CD4-positive, alpha-beta T cell treated with Interleukin-4 for 1 hour (primary cell): ENCODE data around the gene ABHD11.
A peak's percentile ranks its signal among the peaks of the same experiment; 100 is the strongest.
"Not testable (repeated sequence)": the region's sequence is repeated elsewhere in the genome, so short reads cannot be mapped to it uniquely, and the experiment has no call there.

ENCODE experiments used
- DNase-seq, 2 donors: peaks; one replicate each; pipeline ENCODE4 v3.0.0-alpha.2; 2020 to 2022

The ABHD11 gene

GRCh38 chr7:73742753-73743641, 4.4 kb upstream of the ABHD11 start:
- peak in 1 of 2 donors; percentile 39 for DNase-seq

- no peak for DNase-seq
These were observed 3.7 kb upstream of the ABHD11 start for GRCh38 chr7:73742338-73742752.

- no peak for DNase-seq
These were observed 3.0 kb upstream of the ABHD11 start for GRCh38 chr7:73741600-73741999.

GRCh38 chr7:73740771-73741170, 2.2 kb upstream of the ABHD11 start:
- no peak for DNase-seq

- DNase-seq = no peak
These were observed 1.6 kb upstream of the ABHD11 start for GRCh38 chr7:73740212-73740611.

- DNase-seq = no peak
These were observed 775 bp upstream of the ABHD11 start for GRCh38 chr7:73739387-73739767.

GRCh38 chr7:73738220-73738611, 386 bp downstream of the ABHD11 start:
- peak; percentile 55 to 71 for DNase-seq

- DNase-seq = no peak
These were observed 947 bp downstream of the ABHD11 start for GRCh38 chr7:73737491-73738219.

- DNase-seq = no peak
These were observed 1.7 kb downstream of the ABHD11 start for GRCh38 chr7:73736885-73737284.

- no peak for DNase-seq
These were observed 3.1 kb downstream of the ABHD11 start for GRCh38 chr7:73735528-73735905.

- peak; percentile 86 to 90 for DNase-seq
These were observed 3.7 kb downstream of the ABHD11 start for GRCh38 chr7:73734619-73735527.

GRCh38 chr7:73732397-73732796, 6.2 kb downstream of the ABHD11 start:
- no peak for DNase-seq

GRCh38 chr7:73730485-73730884, 8.1 kb downstream of the ABHD11 start:
- DNase-seq = no peak

GRCh38 chr7:73728551-73728950, 10.1 kb downstream of the ABHD11 start:
- no peak for DNase-seq

- DNase-seq = no peak
These were observed 10.7 kb downstream of the ABHD11 start for GRCh38 chr7:73727952-73728351.

- DNase-seq = no peak
These were observed 12.5 kb downstream of the ABHD11 start for GRCh38 chr7:73726083-73726466.

GRCh38 chr7:73723813-73724212, 14.8 kb downstream of the ABHD11 start:
- no peak for DNase-seq

GRCh38 chr7:73722785-73723184, 15.8 kb downstream of the ABHD11 start:
- DNase-seq = no peak

GRCh38 chr7:73722182-73722581, 16.4 kb downstream of the ABHD11 start:
- not testable (repeated sequence) for DNase-seq

GRCh38 chr7:73721377-73721817, 17.2 kb downstream of the ABHD11 start:
- no peak for DNase-seq

- DNase-seq = not testable (repeated sequence)
These were observed 18.2 kb downstream of the ABHD11 start for GRCh38 chr7:73720443-73720842.

GRCh38 chr7:73719806-73720169, 18.8 kb downstream of the ABHD11 start:
- DNase-seq = no peak
